CD14-positive monocyte (primary cell): ENCODE measurements around the gene CYP26A1. TPM values are rescaled to one million over a fixed set of nuclear protein-coding genes. Genes with fewer than 3 reads are reported as not detected.

Source experiments
- DNase-seq, 3 donors: peaks; one replicate each; pipeline ENCODE4 v3.0.0-alpha.2; 2011 to 2022
- H2AFZ ChIP-seq: 2 replicates; pipeline ENCODE4 v1.6.0; 2012; ENCODE audit warnings: mild to moderate bottlenecking, low read depth, low read length, inconsistent platforms; ENCODE audit not compliant: insufficient read depth, poor library complexity, severe bottlenecking
- H3K27ac ChIP-seq, 2 donors: 1 replicate in 1 of 2; 2 replicates in 1 of 2; pipeline ENCODE4 v1.5.1; 2012 to 2013; ENCODE audit warnings: low read length in 2 of 2, control low read depth in 1 of 2, inconsistent platforms in 1 of 2, low read depth in 1 of 2, mild to moderate bottlenecking in 1 of 2
- H3K27me3 ChIP-seq, 2 donors: one replicate each; pipeline versions ENCODE4 v1.6.0 to v1.6.1; 2011 to 2013; ENCODE audit warnings: low read length in 2 of 2; ENCODE audit not compliant: control insufficient read depth in 2 of 2, insufficient read depth in 2 of 2
- H3K36me3 ChIP-seq, 2 donors: replicated peaks in 1 of 2; 1 replicate in 1 of 2; 2 replicates in 1 of 2; pipeline versions ENCODE4 v1.5.1 to v1.6.1; 2012 to 2013; ENCODE audit warnings: low read length in 2 of 2, control low read depth in 1 of 2, inconsistent platforms in 1 of 2, mild to moderate bottlenecking in 1 of 2; ENCODE audit not compliant: insufficient read depth in 2 of 2, control insufficient read depth in 1 of 2
- H3K4me1 ChIP-seq, 2 donors: 1 replicate in 1 of 2; 2 replicates in 1 of 2; pipeline versions ENCODE4 v1.5.1 to v1.6.1; 2012 to 2013; ENCODE audit warnings: low read length in 2 of 2, control low read depth in 1 of 2, inconsistent platforms in 1 of 2, mild to moderate bottlenecking in 1 of 2, moderate library complexity in 1 of 2; ENCODE audit not compliant: insufficient read depth in 2 of 2, control insufficient read depth in 1 of 2
- H3K4me2 ChIP-seq: replicated peaks from 2 replicates; pipeline ENCODE3; 2012; ENCODE audit warnings: low read length, moderate library complexity, mild to moderate bottlenecking; ENCODE audit not compliant: poor library complexity, severe bottlenecking; ENCODE audit errors: extremely low read depth
- H3K4me3 ChIP-seq, 3 experiments: fragments of 200-600 bp in 1 of 3; sonication (generic) in 1 of 3; replicated peaks in 1 of 3; 1 replicate in 2 of 3; 2 replicates in 1 of 3; pipeline ENCODE4 v1.5.1; 2011 to 2013; ENCODE audit warnings: low read length in 3 of 3, mild to moderate bottlenecking in 3 of 3, control low read depth in 2 of 3, low read depth in 2 of 3, inconsistent platforms in 1 of 3, moderate library complexity in 1 of 3
- H3K79me2 ChIP-seq: 2 replicates; pipeline ENCODE4 v1.6.0; 2012; ENCODE audit warnings: mild to moderate bottlenecking, control low read depth, inconsistent platforms, low read length, moderate library complexity; ENCODE audit not compliant: insufficient read depth
- H3K9ac ChIP-seq: 2 replicates; pipeline ENCODE4 v1.6.0; 2017; ENCODE audit warnings: low read length, mild to moderate bottlenecking; ENCODE audit not compliant: insufficient read depth, poor library complexity, severe bottlenecking
- H3K9me3 ChIP-seq, 2 donors: replicated peaks in 1 of 2; 1 replicate in 1 of 2; 2 replicates in 1 of 2; pipeline versions ENCODE4 v1.5.1 to v1.6.1; 2012 to 2013; ENCODE audit warnings: low read length in 2 of 2, control low read depth in 1 of 2; ENCODE audit not compliant: control insufficient read depth in 1 of 2, insufficient read depth in 1 of 2
- H4K20me1 ChIP-seq: 2 replicates; pipeline ENCODE4 v1.6.0; 2012; ENCODE audit warnings: mild to moderate bottlenecking, low read length, control low read depth, moderate library complexity; ENCODE audit not compliant: insufficient read depth
- H3K27ac Mint-ChIP-seq, 7 donors: one replicate each; pipeline ENCODE4 v1.8.0; 2020; ENCODE audit warnings: mild to moderate bottlenecking in 7 of 7, mixed read lengths in 7 of 7, moderate library complexity in 6 of 7, inconsistent platforms in 2 of 7
- H3K27me3 Mint-ChIP-seq, 3 donors: one replicate each; pipeline ENCODE4 v1.8.0; 2021 to 2022; ENCODE audit warnings: low read depth in 3 of 3, mild to moderate bottlenecking in 3 of 3, mixed read lengths in 3 of 3, moderate library complexity in 3 of 3, inconsistent platforms in 1 of 3
- H3K36me3 Mint-ChIP-seq, 2 donors: one replicate each; pipeline ENCODE4 v1.8.0; 2020; ENCODE audit warnings: mixed read lengths in 2 of 2, inconsistent platforms in 1 of 2, mild to moderate bottlenecking in 1 of 2
- H3K4me1 Mint-ChIP-seq: one replicate; pipeline ENCODE4 v1.8.0; 2020; ENCODE audit warnings: mild to moderate bottlenecking, mixed read lengths
- H3K4me3 Mint-ChIP-seq, 2 donors: one replicate each; pipeline ENCODE4 v1.8.0; 2020; ENCODE audit warnings: mild to moderate bottlenecking in 2 of 2, mixed read lengths in 2 of 2, moderate library complexity in 1 of 2
- H3K9me3 Mint-ChIP-seq, 7 donors: one replicate each; pipeline ENCODE4 v1.8.0; 2020 to 2022; ENCODE audit warnings: mixed read lengths in 7 of 7, mild to moderate bottlenecking in 6 of 7, moderate library complexity in 6 of 7, inconsistent platforms in 2 of 7
- WGBS: methylation state at CpG from one replicate; pipeline ENCODE4 v1.1.5; 2013; ENCODE audit warnings: missing lambda C conversion rate; ENCODE audit not compliant: insufficient coverage; 5-methylcytosine and 5-hydroxymethylcytosine counted together
- intact Hi-C, 2 donors: fragments of 100-400 bp; cut with micrococcal nuclease; formaldehyde crosslinking; loops; one replicate each; pipeline versions ENCODE4 v1.15.0 to v1.15.1; 2023
- polyA plus RNA-seq, 3 donors: library from polyadenylated mRNA; depleted of rRNA in 1 of 3; unstranded in 2 of 3; stranded (reverse) in 1 of 3; fragments of 300-500 nt in 2 of 3; fragments of >200 nt in 1 of 3; fragmentation: Illumina TruSeq in 2 of 3; gene quantifications; 1 replicate in 2 of 3; 2 replicates in 1 of 3; pipeline ENCODE4 v1.2.3, GENCODE V29; 2012 to 2021
- TF ChIP-seq, protein P1 (sequence below): fragments of 200-600 bp; IDR thresholded peaks from one replicate; pipeline ENCODE4 v1.8.0; 2022; ENCODE audit warnings: antibody characterized with exemption, mild to moderate bottlenecking

The CYP26A1 gene
- polyA plus RNA-seq, 3 donors, result not detected

DNA sequence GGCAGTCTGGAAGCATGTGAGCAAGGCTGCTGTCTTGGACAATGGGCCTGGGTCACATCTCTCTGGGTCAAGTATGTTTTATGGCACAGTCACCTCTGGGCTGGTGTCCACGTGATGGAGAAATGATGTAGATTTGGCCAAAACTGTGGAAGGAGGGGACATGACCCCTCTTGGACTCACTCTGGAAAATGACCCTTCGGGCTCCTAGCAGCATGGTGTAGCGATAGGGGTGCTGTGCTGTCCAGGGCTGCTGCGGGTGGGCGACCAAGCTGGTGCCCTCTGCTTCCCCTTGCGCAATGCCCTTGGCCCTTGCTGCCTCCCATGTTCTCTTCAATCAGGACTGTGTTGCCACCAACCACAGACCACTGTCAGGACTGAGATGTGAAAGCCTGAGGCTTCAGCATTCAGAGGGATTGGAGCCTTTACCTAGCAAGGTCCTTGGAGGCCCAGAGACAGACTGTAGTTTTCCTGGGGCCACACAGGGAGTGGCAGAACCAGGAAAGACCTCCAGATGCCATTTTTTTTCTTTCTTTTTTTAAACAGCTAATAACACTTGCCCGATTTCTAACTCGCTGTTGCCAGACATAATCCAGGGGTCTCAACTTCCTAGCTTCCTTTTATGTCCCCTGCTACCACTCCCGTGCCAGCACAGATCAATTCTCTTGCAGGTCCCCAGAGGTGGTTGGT, 6.1 kb downstream of the CYP26A1 start:
- Histone ChIP-seq H3K4me2 (peak overlapping the region; percentile 20), H3K27me3 (peaks cover 37 to 47% of the 10 kb centered on the region in 2 donors), H3K9ac (no peak overlapping the region), H3K4me3 (no peak overlapping the region), H2AFZ (peak overlapping the region; percentile 43), H3K36me3 (no peaks in the 10 kb centered on the region), H4K20me1 (no peaks in the 10 kb centered on the region), H3K27ac (no peak overlapping the region), H3K4me1 (peaks cover 5 to 6% of the 10 kb centered on the region in 2 donors), H3K79me2 (no peaks in the 10 kb centered on the region), H3K9me3 (peaks cover 2 to 10% of the 10 kb centered on the region in 2 donors)
- intact Hi-C loops, result loop anchor here (2.0 to 5.0 kb wide), 4 partner anchors 207 to 273 kb away; no protein-coding TSS in a partner anchor
- 58% methylated on average over 6 of the region's 9 CpGs for WGBS
- TF ChIP-seq, protein P1, sequence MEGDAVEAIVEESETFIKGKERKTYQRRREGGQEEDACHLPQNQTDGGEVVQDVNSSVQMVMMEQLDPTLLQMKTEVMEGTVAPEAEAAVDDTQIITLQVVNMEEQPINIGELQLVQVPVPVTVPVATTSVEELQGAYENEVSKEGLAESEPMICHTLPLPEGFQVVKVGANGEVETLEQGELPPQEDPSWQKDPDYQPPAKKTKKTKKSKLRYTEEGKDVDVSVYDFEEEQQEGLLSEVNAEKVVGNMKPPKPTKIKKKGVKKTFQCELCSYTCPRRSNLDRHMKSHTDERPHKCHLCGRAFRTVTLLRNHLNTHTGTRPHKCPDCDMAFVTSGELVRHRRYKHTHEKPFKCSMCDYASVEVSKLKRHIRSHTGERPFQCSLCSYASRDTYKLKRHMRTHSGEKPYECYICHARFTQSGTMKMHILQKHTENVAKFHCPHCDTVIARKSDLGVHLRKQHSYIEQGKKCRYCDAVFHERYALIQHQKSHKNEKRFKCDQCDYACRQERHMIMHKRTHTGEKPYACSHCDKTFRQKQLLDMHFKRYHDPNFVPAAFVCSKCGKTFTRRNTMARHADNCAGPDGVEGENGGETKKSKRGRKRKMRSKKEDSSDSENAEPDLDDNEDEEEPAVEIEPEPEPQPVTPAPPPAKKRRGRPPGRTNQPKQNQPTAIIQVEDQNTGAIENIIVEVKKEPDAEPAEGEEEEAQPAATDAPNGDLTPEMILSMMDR, result no peak
- no peak for DNase-seq
- Mint-ChIP-seq H3K27me3 (peaks cover 39 to 65% (median 61%) of the 10 kb centered on the region in 3 donors), H3K4me3 (peak overlapping the region in 1 of 2 donors; percentile 67), H3K9me3 (peaks cover 0 to 3% (median 0%) of the 10 kb centered on the region in 7 donors), H3K36me3 (no peaks in the 10 kb centered on the region), H3K4me1 (peaks cover 9% of the 10 kb centered on the region), H3K27ac (no peak overlapping the region)

DNA sequence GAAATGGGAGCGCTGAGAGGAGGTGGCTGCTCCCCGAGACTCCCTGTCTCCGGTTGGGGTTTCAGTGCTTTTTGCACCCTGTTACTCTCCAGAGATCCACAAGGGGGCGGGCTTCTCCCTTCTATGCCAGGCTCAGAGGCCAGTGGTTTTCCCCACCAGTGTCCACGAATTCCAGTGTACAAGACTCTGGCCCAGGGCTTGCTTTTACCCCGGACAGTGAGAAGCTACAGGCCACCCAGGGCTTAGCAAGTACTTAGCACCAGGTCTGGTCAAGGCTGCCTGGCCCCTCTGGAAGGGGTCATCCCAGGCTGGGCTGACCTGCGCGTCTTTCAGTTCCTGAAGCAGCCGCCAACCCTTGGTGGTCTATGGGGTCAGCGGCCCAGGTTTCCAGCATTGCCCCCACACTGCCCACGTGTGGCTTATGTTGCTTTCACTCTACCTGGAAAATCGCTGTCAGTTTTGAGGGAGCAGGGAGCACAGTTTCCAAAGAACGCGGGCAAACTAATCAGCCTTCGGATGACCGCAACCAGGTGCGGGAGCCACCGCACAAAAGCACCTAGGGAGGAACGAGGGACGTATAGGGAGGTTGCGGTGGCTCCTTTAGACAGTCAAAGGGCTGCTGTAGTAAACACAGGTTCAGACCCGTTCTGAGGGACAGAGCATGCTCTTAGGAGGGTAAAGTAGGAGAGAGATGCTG, 6.8 kb downstream of the CYP26A1 start:
- intact Hi-C loops, result loop anchor here (2.0 to 5.0 kb wide), 4 partner anchors 207 to 272 kb away; no protein-coding TSS in a partner anchor
- Histone ChIP-seq H3K79me2 (no peaks in the 10 kb centered on the region), H3K4me1 (peaks cover 0 to 3% of the 10 kb centered on the region in 2 donors), H2AFZ (peak overlapping the region; percentile 43), H3K4me2 (peak overlapping the region; percentile 20), H3K9me3 (peaks cover 0 to 7% of the 10 kb centered on the region in 2 donors), H3K27ac (no peak overlapping the region), H3K4me3 (no peak overlapping the region), H3K27me3 (peaks cover 31 to 40% of the 10 kb centered on the region in 2 donors), H4K20me1 (no peaks in the 10 kb centered on the region), H3K36me3 (no peaks in the 10 kb centered on the region), H3K9ac (no peak overlapping the region)
- DNase-seq, result peak; percentile 32 to 47 (median 46)
- TF ChIP-seq, protein P1, result peak; percentile 96
- Mint-ChIP-seq H3K27me3 (peaks cover 32 to 58% (median 54%) of the 10 kb centered on the region in 3 donors), H3K4me1 (peaks cover 6% of the 10 kb centered on the region), H3K4me3 (peak overlapping the region in 1 of 2 donors; percentile 67), H3K36me3 (no peaks in the 10 kb centered on the region), H3K9me3 (peaks cover 0 to 3% (median 0%) of the 10 kb centered on the region in 7 donors), H3K27ac (no peak overlapping the region)
- WGBS, result 65% methylated on average over 20 of the region's 22 CpGs
